Measurements from ENCODE around the gene PECR.
A peak's percentile ranks its signal among the peaks of the same experiment; 100 is the strongest.

PECR gene

DNA sequence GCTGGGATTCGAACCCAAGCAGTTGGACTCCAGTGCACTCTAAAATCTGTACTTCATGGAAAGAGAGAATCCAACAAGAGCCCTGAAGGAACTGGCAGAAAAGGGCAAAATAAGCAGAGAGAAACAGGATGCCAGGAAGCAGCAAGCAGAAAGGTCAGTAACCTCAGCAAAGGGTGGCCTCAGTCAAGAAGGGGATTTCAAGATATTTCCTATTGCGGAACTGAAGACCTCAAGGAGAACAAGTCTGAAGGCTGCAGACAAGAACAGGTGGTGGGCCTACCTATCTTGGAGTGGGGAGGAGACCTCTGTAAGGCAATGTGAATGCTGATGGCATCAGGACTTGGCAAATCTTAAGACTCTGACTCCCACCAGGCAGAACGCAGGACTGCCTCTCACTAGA lies 48.2 kb downstream of the PECR start:
- no peak for DNase-seq (ENCODE audit: low read depth)
- H3K4me3 ChIP-seq (ENCODE audit: low read length) = no peak overlapping the region
- TF ChIP-seq, protein P1, sequence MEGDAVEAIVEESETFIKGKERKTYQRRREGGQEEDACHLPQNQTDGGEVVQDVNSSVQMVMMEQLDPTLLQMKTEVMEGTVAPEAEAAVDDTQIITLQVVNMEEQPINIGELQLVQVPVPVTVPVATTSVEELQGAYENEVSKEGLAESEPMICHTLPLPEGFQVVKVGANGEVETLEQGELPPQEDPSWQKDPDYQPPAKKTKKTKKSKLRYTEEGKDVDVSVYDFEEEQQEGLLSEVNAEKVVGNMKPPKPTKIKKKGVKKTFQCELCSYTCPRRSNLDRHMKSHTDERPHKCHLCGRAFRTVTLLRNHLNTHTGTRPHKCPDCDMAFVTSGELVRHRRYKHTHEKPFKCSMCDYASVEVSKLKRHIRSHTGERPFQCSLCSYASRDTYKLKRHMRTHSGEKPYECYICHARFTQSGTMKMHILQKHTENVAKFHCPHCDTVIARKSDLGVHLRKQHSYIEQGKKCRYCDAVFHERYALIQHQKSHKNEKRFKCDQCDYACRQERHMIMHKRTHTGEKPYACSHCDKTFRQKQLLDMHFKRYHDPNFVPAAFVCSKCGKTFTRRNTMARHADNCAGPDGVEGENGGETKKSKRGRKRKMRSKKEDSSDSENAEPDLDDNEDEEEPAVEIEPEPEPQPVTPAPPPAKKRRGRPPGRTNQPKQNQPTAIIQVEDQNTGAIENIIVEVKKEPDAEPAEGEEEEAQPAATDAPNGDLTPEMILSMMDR (IDR thresholded peaks at IDR 0.05; ENCODE audit: insufficient read depth, low read depth, low read length, missing control alignments) = no peak

DNA sequence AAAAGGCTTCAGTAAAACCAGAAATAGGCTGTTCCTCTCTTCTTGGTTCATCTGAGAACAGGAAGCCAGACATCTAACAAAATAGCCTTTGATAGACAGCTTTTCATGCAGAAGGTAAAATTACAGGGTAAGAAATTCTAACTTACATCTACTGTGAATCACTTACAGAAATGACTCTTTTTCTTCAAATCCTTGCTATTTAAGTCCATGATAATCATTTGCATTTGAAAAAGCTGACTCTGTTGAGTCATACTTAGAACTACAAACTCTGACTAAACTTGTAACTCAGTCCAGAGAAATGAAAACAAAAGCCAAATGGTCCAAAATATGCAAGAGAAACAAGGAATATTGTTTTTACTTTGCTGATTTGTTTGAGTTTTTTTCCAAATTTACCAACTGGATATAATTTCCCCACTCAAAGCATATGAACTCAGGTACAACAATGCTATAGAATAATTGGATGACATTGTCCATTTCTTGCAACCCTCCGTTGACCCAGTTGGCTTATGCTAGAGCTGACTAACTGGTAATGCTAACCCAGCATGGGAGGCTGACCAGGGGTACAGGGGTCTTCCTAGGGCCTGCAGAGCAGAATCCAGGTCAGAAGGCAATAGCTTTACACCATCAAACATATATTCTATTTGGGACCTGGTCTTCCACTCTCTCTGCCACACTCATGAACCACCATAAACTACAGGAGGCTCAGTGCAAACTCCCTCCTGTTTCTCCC lies 49.5 kb downstream of the PECR start:
- H3K4me3 ChIP-seq (ENCODE audit: low read length) = no peak overlapping the region
- TF ChIP-seq, protein P1 (IDR thresholded peaks at IDR 0.05; ENCODE audit: insufficient read depth, low read depth, low read length, missing control alignments) = no peak
- peak; percentile 65 for DNase-seq (ENCODE audit: low read depth)

DNA sequence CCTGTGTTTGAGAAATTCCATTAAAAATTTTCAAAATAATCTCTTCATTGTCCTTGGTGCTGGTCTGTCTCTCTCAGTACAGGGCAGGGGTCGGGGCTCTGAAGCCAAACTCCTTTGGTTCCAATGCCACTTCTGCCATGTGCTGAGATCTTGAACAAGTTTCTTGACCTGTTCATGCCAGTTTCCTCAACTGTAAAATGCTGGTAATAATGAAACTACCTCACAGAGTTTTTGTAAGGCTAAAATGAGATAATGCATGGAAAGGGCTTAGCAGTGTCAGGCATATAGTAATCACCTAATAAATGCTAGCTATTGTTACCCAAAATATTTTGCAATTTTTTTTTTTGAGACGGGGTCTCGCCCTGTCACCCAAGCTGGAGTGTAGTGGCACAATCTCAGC lies 51.4 kb downstream of the PECR start:
- DNase-seq (ENCODE audit: low read depth) = no peak
- no peak overlapping the region for H3K4me3 ChIP-seq (ENCODE audit: low read length)
- TF ChIP-seq, protein P1 (IDR thresholded peaks at IDR 0.05; ENCODE audit: insufficient read depth, low read depth, low read length, missing control alignments) = no peak

DNA sequence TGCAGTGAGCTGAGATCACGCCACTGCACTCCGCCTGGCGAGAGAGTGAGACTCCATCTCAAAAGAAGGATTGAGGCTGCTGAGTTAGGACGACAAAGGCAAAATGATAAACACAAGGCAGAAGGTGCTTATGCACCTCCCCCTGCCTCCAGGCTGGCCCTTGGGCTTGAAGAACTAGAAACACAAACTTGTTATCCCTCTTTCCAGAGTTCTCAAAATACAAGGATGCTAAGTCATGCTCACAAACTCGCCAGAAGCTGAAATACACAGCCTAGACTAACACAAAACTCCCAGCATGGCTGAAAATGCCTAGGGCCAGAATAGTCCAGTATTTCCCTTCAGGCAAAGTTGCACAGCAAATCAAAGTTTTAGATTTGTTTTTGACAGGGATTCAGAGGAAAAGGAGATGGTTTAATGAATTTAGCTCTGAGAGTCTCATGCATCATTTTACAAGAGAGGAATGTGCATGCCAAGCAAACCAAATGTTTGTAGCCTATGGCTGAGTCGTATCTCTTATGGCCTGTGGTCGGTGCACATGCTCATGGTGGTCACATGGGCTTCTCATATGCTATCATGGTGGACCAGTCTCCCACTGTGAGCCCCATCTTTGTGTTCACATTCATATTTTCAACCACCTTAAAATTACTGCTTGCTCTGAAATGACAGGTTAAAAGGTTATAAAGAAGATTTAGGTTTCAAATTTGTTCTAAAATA lies 52.0 kb downstream of the PECR start:
- TF ChIP-seq, protein P1 (IDR thresholded peaks at IDR 0.05; ENCODE audit: insufficient read depth, low read depth, low read length, missing control alignments) = no peak
- no peak overlapping the region for H3K4me3 ChIP-seq (ENCODE audit: low read length)
- DNase-seq (ENCODE audit: low read depth) = no peak

DNA sequence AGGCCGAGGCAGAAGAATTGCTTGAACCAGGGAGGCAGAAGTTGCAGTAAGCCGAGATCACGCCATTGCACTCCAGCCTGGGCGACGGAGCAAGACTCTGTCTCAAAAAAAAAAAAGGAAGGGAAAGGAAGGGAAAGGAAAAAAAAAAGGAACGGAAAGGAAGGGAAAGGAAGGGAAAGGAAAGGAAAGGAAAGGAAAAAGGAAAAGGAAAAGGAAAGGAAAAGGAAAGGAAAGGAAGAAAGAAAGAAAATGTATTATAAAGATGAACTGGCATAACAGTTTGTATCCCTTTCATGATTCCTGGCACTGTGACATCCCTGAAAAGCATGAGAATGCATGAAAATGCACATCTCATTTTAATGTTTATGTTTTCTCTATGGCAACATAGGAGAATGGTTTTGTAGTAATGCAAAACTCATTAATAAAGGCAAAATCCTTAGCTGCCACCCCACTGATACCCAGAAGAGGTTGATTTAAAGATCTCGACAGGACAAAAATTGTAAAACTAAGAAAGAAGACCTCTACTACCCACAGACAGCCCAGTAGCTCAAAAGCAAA lies 56.8 kb downstream of the PECR start:
- H3K4me3 ChIP-seq (ENCODE audit: low read length) = no peak overlapping the region
- TF ChIP-seq, protein P1 (IDR thresholded peaks at IDR 0.05; ENCODE audit: insufficient read depth, low read depth, low read length, missing control alignments) = no peak
- no peak for DNase-seq (ENCODE audit: low read depth)

DNA sequence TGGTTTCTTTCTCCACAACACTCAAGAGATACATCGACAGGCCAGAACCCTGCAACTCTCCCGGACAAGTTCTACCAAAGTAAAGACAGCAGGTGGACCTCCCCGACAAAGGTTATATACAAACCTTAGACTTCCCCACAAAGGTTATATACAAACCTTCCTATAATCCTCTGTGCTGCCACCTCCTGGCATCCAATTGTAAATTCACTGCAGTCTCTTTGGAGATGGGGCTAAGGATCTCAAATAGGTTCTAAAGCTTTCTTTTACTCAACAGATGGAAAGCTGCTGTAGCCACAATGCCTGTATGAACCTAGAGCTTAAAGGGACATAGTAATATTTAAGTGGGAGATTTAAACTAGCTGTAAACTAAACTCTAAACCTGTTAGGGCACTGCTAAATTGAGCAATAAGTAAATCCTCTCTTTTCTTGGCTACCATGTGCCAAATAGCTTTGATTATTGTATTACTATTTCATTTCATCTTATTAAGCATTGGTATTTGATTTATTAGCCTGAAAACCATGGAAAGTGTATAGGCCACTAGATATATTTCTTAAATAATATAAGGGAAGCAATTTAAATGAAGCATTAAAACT lies 58.5 kb downstream of the PECR start:
- peak; percentile 71 for DNase-seq (ENCODE audit: low read depth)
- no peak overlapping the region for H3K4me3 ChIP-seq (ENCODE audit: low read length)
- TF ChIP-seq, protein P1 (IDR thresholded peaks at IDR 0.05; ENCODE audit: insufficient read depth, low read depth, low read length, missing control alignments) = peak; percentile 81

All from epithelial cell of esophagus (primary cell).